ENCODE results near the gene NDRG3.

NDRG3 gene

GRCh38 chr20:36744243-36744642, 1.6 kb downstream of the NDRG3 start:
- DNase-seq (ENCODE audit: extremely low read depth, low read depth), result no peak
- no peak for TF ChIP-seq CTCF (IDR thresholded peaks at IDR 0.05; ENCODE audit: low read depth, low read length)

- DNase-seq (ENCODE audit: extremely low read depth, low read depth), result no peak
- no peak for TF ChIP-seq CTCF (IDR thresholded peaks at IDR 0.05; ENCODE audit: low read depth, low read length)
Observed at GRCh38 chr20:36742558-36742957, 3.3 kb downstream of the NDRG3 start.

GRCh38 chr20:36741072-36741471, 4.8 kb downstream of the NDRG3 start:
- TF ChIP-seq CTCF (IDR thresholded peaks at IDR 0.05; ENCODE audit: low read depth, low read length), result no peak
- DNase-seq (ENCODE audit: extremely low read depth, low read depth), result no peak

- TF ChIP-seq CTCF (IDR thresholded peaks at IDR 0.05; ENCODE audit: low read depth, low read length), result no peak
- DNase-seq (ENCODE audit: extremely low read depth, low read depth), result no peak
Observed at GRCh38 chr20:36737183-36737499, 8.7 kb downstream of the NDRG3 start.

- no peak for DNase-seq (ENCODE audit: extremely low read depth, low read depth)
- TF ChIP-seq CTCF (IDR thresholded peaks at IDR 0.05; ENCODE audit: low read depth, low read length), result no peak
Observed at GRCh38 chr20:36736451-36737182, 9.3 kb downstream of the NDRG3 start.

GRCh38 chr20:36732456-36732855, 13.4 kb downstream of the NDRG3 start:
- no peak for TF ChIP-seq CTCF (IDR thresholded peaks at IDR 0.05; ENCODE audit: low read depth, low read length)
- no peak for DNase-seq (ENCODE audit: extremely low read depth, low read depth)

- no peak for TF ChIP-seq CTCF (IDR thresholded peaks at IDR 0.05; ENCODE audit: low read depth, low read length)
- no peak for DNase-seq (ENCODE audit: extremely low read depth, low read depth)
Observed at GRCh38 chr20:36728986-36729385, 16.9 kb downstream of the NDRG3 start.
